Mesendoderm (in vitro differentiated cells): ENCODE data around the gene SOCS3.

Source experiments
- DNase-seq: peaks from one replicate; pipeline ENCODE4 v3.0.0; 2013
- H2AK5ac ChIP-seq: 2 replicates; pipeline ENCODE4 v1.6.1; 2013; ENCODE audit warnings: low read length, inconsistent platforms
- H2BK120ac ChIP-seq: 2 replicates; pipeline ENCODE4 v1.6.1; 2013; ENCODE audit warnings: low read depth, mild to moderate bottlenecking, low read length, moderate library complexity, mixed read lengths
- H2BK15ac ChIP-seq: replicated peaks from 2 replicates; pipeline ENCODE4 v1.6.1; 2013; ENCODE audit warnings: low read depth, mild to moderate bottlenecking, moderate library complexity
- H2BK5ac ChIP-seq: 2 replicates; pipeline ENCODE4 v1.6.1; 2013; ENCODE audit warnings: low read length, inconsistent platforms
- H3K18ac ChIP-seq: 2 replicates; pipeline ENCODE4 v1.6.1; 2013; ENCODE audit warnings: mild to moderate bottlenecking, low read length, mixed read lengths
- H3K23ac ChIP-seq: one replicate; pipeline ENCODE4 v1.6.1; 2013; ENCODE audit warnings: low read length
- H3K27ac ChIP-seq: 2 replicates; pipeline ENCODE4 v1.5.1; 2013; ENCODE audit warnings: low read depth, mild to moderate bottlenecking, inconsistent platforms, low read length, moderate library complexity
- H3K27me3 ChIP-seq: 2 replicates; pipeline ENCODE4 v1.6.1; 2013; ENCODE audit warnings: low read length, control low read depth, mild to moderate bottlenecking, inconsistent platforms; ENCODE audit not compliant: insufficient read depth, poor library complexity
- H3K36me3 ChIP-seq: 2 replicates; pipeline ENCODE4 v1.6.1; 2013; ENCODE audit warnings: low read length, inconsistent platforms; ENCODE audit not compliant: control insufficient read depth, insufficient read depth
- H3K4ac ChIP-seq: one replicate; pipeline ENCODE4 v1.6.1; 2013; ENCODE audit warnings: low read depth, mild to moderate bottlenecking, low read length, moderate library complexity
- H3K4me1 ChIP-seq: 2 replicates; pipeline ENCODE4 v1.6.1; 2013; ENCODE audit warnings: low read depth, low read length, inconsistent platforms; ENCODE audit not compliant: control insufficient read depth
- H3K4me2 ChIP-seq: 2 replicates; pipeline ENCODE4 v1.6.1; 2013; ENCODE audit warnings: low read length
- H3K4me3 ChIP-seq: 2 replicates; pipeline ENCODE4 v1.5.1; 2013; ENCODE audit warnings: mild to moderate bottlenecking, low read length
- H3K56ac ChIP-seq: one replicate; pipeline ENCODE4 v1.6.1; 2013; ENCODE audit warnings: low read length
- H3K79me1 ChIP-seq: 2 replicates; pipeline ENCODE4 v1.6.1; 2013; ENCODE audit warnings: low read length, inconsistent platforms
- H3K79me2 ChIP-seq: 2 replicates; pipeline ENCODE4 v1.6.1; 2013; ENCODE audit warnings: mild to moderate bottlenecking, low read length; ENCODE audit not compliant: control insufficient read depth, insufficient read depth
- H3K9ac ChIP-seq: 2 replicates; pipeline ENCODE4 v1.6.1; 2013; ENCODE audit warnings: low read length, inconsistent platforms
- H4K5ac ChIP-seq: one replicate; pipeline ENCODE4 v1.6.1; 2013; ENCODE audit warnings: low read length
- H4K8ac ChIP-seq: one replicate; pipeline ENCODE4 v1.6.1; 2013; ENCODE audit warnings: low read depth, mild to moderate bottlenecking, control low read depth, low read length, moderate library complexity
- WGBS: extraction: QIAGEN DNeasy Blood & Tissue Kit; methylation state at CpG from one replicate; pipeline ENCODE4 v1.1.7; 2013; ENCODE audit warnings: low lambda C conversion rate, missing lambda C conversion rate; ENCODE audit not compliant: insufficient coverage; ENCODE audit errors: extremely low coverage; 5-methylcytosine and 5-hydroxymethylcytosine counted together

SOCS3 gene

GRCh38 chr17:78324391-78325075, 35.3 kb downstream of the SOCS3 start:
- H3K4me2 ChIP-seq, result no peak overlapping the region
- no peak overlapping the region for H3K4ac ChIP-seq
- H3K27ac ChIP-seq, result no peak overlapping the region
- no peak overlapping the region for H2BK120ac ChIP-seq
- DNase-seq, result peak; percentile 71
- WGBS, result no CpG with 5 or more reads among the region's 18 CpGs
- H2BK5ac ChIP-seq, result peak overlapping the region; percentile 48
- H3K9ac ChIP-seq, result peak overlapping the region; percentile 3
- peak overlapping the region; percentile 75 for H3K56ac ChIP-seq
- peaks cover 9% of the 10 kb centered on the region for H3K4me1 ChIP-seq
- H3K27me3 ChIP-seq, result no peaks in the 10 kb centered on the region
- H2AK5ac ChIP-seq, result no peak overlapping the region
- H4K5ac ChIP-seq, result no peak overlapping the region
- H3K18ac ChIP-seq, result peak overlapping the region; percentile 28
- no peak overlapping the region for H3K4me3 ChIP-seq
- H2BK15ac ChIP-seq, result no peak overlapping the region
- H3K36me3 ChIP-seq, result no peaks in the 10 kb centered on the region
- H3K23ac ChIP-seq, result no peak overlapping the region
- H3K79me1 ChIP-seq, result no peaks in the 10 kb centered on the region
- H4K8ac ChIP-seq, result no peak overlapping the region
- no peaks in the 10 kb centered on the region for H3K79me2 ChIP-seq

DNA sequence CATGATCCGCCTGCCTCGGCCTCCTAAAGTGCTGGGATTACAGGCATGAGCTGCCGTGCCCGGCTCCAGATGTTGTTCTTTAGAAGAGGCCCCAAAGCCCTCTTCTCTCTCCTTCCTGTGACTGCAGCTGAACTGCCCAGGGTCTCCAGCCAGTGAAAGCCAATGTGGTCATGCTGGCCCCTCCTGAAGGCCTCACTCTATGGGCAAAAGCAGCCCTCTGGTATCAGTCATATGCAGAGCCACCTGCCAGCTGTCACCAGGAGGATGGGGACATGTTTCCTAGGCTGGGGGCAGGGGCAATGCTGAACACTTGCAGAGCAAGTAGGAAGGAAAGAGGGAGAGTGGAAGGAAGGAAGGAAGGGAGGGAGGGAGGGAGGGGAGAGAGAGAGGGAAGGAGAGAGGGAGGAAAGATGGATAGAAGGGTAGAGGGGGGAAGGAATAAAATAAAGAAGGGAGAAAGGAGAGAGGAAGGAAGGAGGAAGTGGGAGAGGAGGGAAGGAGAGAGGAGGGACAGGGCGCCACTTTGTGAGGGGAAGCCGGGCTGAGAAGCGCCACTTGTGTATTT, 36.0 kb downstream of the SOCS3 start:
- Histone ChIP-seq H3K27ac (no peak overlapping the region), H3K4me1 (peaks cover 9% of the 10 kb centered on the region), H3K18ac (no peak overlapping the region), H3K23ac (no peak overlapping the region), H4K8ac (no peak overlapping the region), H3K4me3 (no peak overlapping the region), H4K5ac (no peak overlapping the region), H2BK15ac (no peak overlapping the region), H3K36me3 (no peaks in the 10 kb centered on the region), H3K27me3 (no peaks in the 10 kb centered on the region), H2BK120ac (no peak overlapping the region), H3K79me2 (no peaks in the 10 kb centered on the region), H3K9ac (no peak overlapping the region), H3K4ac (no peak overlapping the region), H2BK5ac (no peak overlapping the region), H3K79me1 (no peaks in the 10 kb centered on the region), H2AK5ac (no peak overlapping the region), H3K56ac (peak overlapping the region; percentile 43), H3K4me2 (no peak overlapping the region)
- WGBS, result no CpG with 5 or more reads among the region's 7 CpGs
- DNase-seq, result no peak

- H3K9ac ChIP-seq, result no peak overlapping the region
- H3K18ac ChIP-seq, result no peak overlapping the region
- H2BK15ac ChIP-seq, result no peak overlapping the region
- no peak overlapping the region for H3K23ac ChIP-seq
- H3K27me3 ChIP-seq, result no peaks in the 10 kb centered on the region
- no CpG with 5 or more reads among the region's 16 CpGs for WGBS
- no peaks in the 10 kb centered on the region for H3K36me3 ChIP-seq
- no peak overlapping the region for H4K8ac ChIP-seq
- no peak overlapping the region for H3K4me3 ChIP-seq
- H3K4ac ChIP-seq, result no peak overlapping the region
- H3K56ac ChIP-seq, result peak overlapping the region; percentile 17
- DNase-seq, result no peak
- no peaks in the 10 kb centered on the region for H3K79me2 ChIP-seq
- no peak overlapping the region for H2BK5ac ChIP-seq
- no peak overlapping the region for H4K5ac ChIP-seq
- H3K4me2 ChIP-seq, result no peak overlapping the region
- no peak overlapping the region for H3K27ac ChIP-seq
- H2AK5ac ChIP-seq, result no peak overlapping the region
- no peak overlapping the region for H2BK120ac ChIP-seq
- peaks cover 9% of the 10 kb centered on the region for H3K4me1 ChIP-seq
- H3K79me1 ChIP-seq, result no peaks in the 10 kb centered on the region
These were observed 36.9 kb downstream of the SOCS3 start for GRCh38 chr17:78322858-78323455.

DNA sequence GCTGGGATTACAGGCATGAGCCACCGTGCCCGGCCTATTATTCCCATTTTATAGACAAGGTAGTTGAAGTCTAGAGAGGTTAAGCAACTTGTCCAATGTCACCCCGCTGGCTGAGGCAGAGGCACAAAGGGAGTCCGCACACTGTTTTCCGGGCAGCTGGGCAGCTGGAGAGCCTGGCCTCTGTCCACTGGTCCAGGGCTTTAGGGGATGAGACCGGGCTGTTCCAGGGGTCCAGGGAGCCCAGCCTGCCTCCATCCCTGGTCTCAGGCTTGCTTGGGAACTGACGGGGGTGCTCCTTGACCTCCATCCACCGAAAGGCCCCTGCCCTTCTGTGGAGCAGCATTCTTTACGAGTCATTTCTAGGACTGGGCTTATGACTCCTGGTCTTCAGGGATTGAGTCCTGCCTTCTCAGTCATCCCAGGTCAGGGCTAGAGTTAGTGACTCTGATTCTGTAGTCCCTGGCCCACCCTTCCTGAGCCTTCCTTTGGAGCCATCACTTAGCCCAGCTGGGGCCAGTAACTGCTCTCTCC, 37.5 kb downstream of the SOCS3 start:
- Histone ChIP-seq H3K4me2 (no peak overlapping the region), H2AK5ac (no peak overlapping the region), H3K27me3 (no peaks in the 10 kb centered on the region), H4K8ac (no peak overlapping the region), H3K36me3 (no peaks in the 10 kb centered on the region), H3K4me1 (peaks cover 12% of the 10 kb centered on the region), H3K23ac (no peak overlapping the region), H3K4ac (no peak overlapping the region), H3K18ac (no peak overlapping the region), H2BK120ac (no peak overlapping the region), H3K9ac (no peak overlapping the region), H2BK5ac (no peak overlapping the region), H4K5ac (no peak overlapping the region), H3K79me1 (no peaks in the 10 kb centered on the region), H2BK15ac (no peak overlapping the region), H3K4me3 (no peak overlapping the region), H3K79me2 (no peaks in the 10 kb centered on the region), H3K56ac (peak overlapping the region; percentile 17), H3K27ac (no peak overlapping the region)
- DNase-seq, result no peak
- no CpG with 5 or more reads among the region's 9 CpGs for WGBS

- Histone ChIP-seq H3K79me2 (no peaks in the 10 kb centered on the region), H3K4me3 (no peak overlapping the region), H3K23ac (no peak overlapping the region), H2AK5ac (no peak overlapping the region), H3K4me1 (peaks cover 13% of the 10 kb centered on the region), H4K5ac (no peak overlapping the region), H2BK120ac (no peak overlapping the region), H2BK15ac (no peak overlapping the region), H3K18ac (no peak overlapping the region), H3K36me3 (no peaks in the 10 kb centered on the region), H3K4me2 (no peak overlapping the region), H3K27ac (no peak overlapping the region), H4K8ac (no peak overlapping the region), H3K79me1 (no peaks in the 10 kb centered on the region), H3K27me3 (no peaks in the 10 kb centered on the region), H3K4ac (no peak overlapping the region), H2BK5ac (no peak overlapping the region), H3K9ac (no peak overlapping the region), H3K56ac (peak overlapping the region; percentile 26)
- no peak for DNase-seq
- no CpG with 5 or more reads among the region's 8 CpGs for WGBS
These were observed 41.0 kb downstream of the SOCS3 start for GRCh38 chr17:78318843-78319242.
